Measurements from ENCODE around the gene ANKRD63. TPM values are rescaled to one million over a fixed set of nuclear protein-coding genes. Genes with fewer than 3 reads are reported as not detected.

The ANKRD63 gene
- not detected for total RNA-seq

DNA sequence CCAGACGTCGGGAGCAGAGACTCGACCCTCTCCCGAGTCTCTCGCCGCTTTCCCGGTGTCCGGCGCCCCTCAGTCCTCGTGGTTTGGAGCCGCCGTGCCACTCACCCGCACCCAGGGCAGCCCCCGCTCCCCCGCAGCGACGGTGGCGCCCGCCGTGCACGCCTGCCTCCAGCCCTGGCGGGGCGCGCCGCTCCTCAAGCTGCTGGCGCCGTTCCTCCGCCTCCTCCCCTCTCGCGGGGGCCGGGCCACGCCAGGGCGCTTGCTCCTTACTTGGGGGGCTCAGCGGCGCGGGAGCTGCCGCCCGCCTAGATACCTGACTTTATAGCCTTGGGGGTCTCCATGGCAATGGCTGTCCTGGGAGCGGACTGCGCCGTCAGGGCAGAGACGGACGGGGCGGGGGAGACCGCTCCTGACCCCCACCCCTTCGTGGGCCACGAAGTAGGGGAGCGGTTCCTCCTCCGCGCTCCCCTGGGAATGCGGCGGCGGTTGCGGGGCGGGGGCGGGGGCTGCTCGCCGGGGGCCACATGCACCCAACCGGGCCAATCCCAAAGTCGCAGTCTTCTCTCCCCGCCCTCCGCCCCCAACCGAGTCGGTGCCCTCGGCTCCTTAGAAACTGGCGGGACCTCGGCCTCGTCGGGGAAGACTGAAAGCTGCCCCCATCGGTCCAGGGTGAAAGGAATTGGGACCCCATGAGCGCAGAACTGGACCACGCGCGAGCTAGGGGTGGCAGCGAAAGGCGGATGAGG lies at the start of gene ANKRD63:
TSS of gene ANKRD63 (minus strand) at position 196 of the 746 bp plus-strand sequence. CDS start 478 bp downstream, outside the sequence.

DNA sequence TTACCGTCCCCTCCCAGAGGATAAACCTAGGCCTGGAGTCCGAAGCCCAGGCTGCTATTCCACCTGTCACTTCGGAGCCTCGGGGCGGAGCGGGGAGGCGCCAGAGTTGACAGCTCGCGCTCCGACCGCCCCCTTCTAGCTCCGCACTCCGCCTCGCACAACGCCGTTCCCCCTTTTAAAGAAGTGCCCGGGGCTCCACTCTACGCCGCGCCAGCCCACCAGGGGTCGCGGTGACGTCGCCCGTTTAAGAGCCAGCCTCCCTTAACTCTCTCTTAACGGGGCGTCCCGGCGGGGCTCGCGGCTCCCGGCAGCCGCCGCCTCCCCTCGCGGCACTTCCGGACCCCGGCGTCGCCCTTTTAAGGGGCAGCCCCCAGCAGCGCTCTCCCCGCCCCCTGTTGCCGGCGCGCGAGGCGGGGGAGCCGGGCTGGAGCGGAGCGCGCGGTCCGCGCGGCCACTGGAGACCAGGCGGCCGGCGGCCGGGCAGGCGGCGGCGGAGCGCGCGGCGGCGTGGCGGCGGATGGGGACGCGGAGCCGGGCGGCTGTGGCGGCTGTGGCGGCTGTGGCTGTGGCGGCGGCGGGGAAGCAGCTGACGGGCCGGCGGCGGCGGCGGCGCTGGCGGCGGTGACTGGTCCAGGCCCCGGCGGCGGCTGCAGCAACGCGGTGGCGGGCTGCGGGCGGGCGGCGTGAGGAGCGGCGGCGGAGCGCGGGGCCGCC lies 40.5 kb upstream of the ANKRD63 start, which contains the start of gene INAFM2:
TSS of gene INAFM2 (plus strand) at position 454 of the 714 bp plus-strand sequence. CDS start 364 bp downstream, outside the sequence.

GRCh38 chr15:40307421-40308211 lies 24.8 kb upstream of the ANKRD63 start, which contains the start of gene PLCB2:
Gene PLCB2 (minus strand): TSS chr15:40307935. CDS start chr15:40307672, 263 bp downstream.

GRCh38 chr15:40238532-40239403 lies 44.1 kb downstream of the ANKRD63 start, which contains the start of gene PAK6:
Gene PAK6 (plus strand): TSS chr15:40239063. CDS start chr15:40264786, 25,723 bp downstream.

Other genes starting within 250 kb of the ANKRD63 start
- 10 to 100 TPM; 77.8 to 85.9 TPM for gene SRP14, start 243.9 kb downstream of the ANKRD63 start, total RNA-seq
- gene BMF, start 174.2 kb downstream of the ANKRD63 start, total RNA-seq: 1 to 10 TPM; 2.0 to 3.4 TPM
- gene BUB1B, start 122.0 kb downstream of the ANKRD63 start, total RNA-seq: 10 to 100 TPM; 15.5 to 31.6 TPM
- gene PAK6, start 44.0 kb downstream of the ANKRD63 start, total RNA-seq: 1 to 10 TPM in 1 of 2 donors, under 1 TPM in 1; 1.00 to 1.4 TPM
- gene PLCB2, start 24.9 kb upstream of the ANKRD63 start, total RNA-seq: 1 to 10 TPM; 1.0 to 3.3 TPM
- gene INAFM2, start 40.6 kb upstream of the ANKRD63 start, total RNA-seq: 10 to 100 TPM in 1 of 2 donors, 1 to 10 TPM in 1; 5.2 to 10.7 TPM
- 10 to 100 TPM; 30.3 to 39.9 TPM for gene CCDC9B, start 57.9 kb upstream of the ANKRD63 start, total RNA-seq
- gene PHGR1, start 68.0 kb upstream of the ANKRD63 start, total RNA-seq: not detected
- gene DISP2, start 75.2 kb upstream of the ANKRD63 start, total RNA-seq: under 1 TPM; 0.33 to 0.69 TPM
- 100 to 1,000 TPM in 1 of 2 donors, 10 to 100 TPM in 1; 36.1 to 115 TPM for gene KNSTRN, start 99.7 kb upstream of the ANKRD63 start, total RNA-seq
- gene IVD, start 122.7 kb upstream of the ANKRD63 start, total RNA-seq: 10 to 100 TPM; 33.6 to 40.6 TPM
- gene BAHD1, start 157.9 kb upstream of the ANKRD63 start, total RNA-seq: 1 to 10 TPM; 8.7 to 9.3 TPM
- gene CHST14, start 187.9 kb upstream of the ANKRD63 start, total RNA-seq: 1 to 10 TPM; 8.9 to 9.7 TPM

Data from melanocyte of skin (primary cell).